ENCODE measurements around the gene DCTN3. TPM values are rescaled to one million over a fixed set of nuclear protein-coding genes. Genes with fewer than 3 reads are reported as not detected.

The DCTN3 gene
- total RNA-seq, 1 experiment from 2014 or later, result 27.5 TPM

- H3K27ac Mint-ChIP-seq, result no peak overlapping the region
- no peak overlapping the region for H3K4me3 Mint-ChIP-seq
- no peak for DNase-seq (ENCODE audit: low spot score)
- ChIA-PET CTCF (interaction anchor here (1.1 to 4.5 kb wide), 6 partner anchors 9 to 183 kb away, joined by 3 to 22 read pairs (median 14); no protein-coding TSS in a partner anchor), POLR2A (no interaction called here)
- peaks cover 92% of the 10 kb centered on the region for H3K27me3 Mint-ChIP-seq (ENCODE audit: low read depth)
- no peaks in the 10 kb centered on the region for H3K9me3 Mint-ChIP-seq
- peaks cover 34% of the 10 kb centered on the region for H3K4me1 Mint-ChIP-seq
- TF ChIP-seq, protein P1, sequence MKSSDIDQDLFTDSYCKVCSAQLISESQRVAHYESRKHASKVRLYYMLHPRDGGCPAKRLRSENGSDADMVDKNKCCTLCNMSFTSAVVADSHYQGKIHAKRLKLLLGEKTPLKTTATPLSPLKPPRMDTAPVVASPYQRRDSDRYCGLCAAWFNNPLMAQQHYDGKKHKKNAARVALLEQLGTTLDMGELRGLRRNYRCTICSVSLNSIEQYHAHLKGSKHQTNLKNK (CRISPR knock-in tag; IDR thresholded peaks at IDR 0.05), result no peak
- TF ChIP-seq, protein P2, sequence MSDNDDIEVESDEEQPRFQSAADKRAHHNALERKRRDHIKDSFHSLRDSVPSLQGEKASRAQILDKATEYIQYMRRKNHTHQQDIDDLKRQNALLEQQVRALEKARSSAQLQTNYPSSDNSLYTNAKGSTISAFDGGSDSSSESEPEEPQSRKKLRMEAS (CRISPR knock-in tag; IDR thresholded peaks at IDR 0.05), result no peak
- TF ChIP-seq, protein P3, sequence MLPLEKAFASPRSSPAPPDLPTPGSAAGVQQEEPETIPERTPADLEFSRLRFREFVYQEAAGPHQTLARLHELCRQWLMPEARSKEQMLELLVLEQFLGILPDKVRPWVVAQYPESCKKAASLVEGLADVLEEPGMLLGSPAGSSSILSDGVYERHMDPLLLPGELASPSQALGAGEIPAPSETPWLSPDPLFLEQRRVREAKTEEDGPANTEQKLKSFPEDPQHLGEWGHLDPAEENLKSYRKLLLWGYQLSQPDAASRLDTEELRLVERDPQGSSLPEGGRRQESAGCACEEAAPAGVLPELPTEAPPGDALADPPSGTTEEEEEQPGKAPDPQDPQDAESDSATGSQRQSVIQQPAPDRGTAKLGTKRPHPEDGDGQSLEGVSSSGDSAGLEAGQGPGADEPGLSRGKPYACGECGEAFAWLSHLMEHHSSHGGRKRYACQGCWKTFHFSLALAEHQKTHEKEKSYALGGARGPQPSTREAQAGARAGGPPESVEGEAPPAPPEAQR (CRISPR knock-in tag; IDR thresholded peaks at IDR 0.05), result no peak
- TF ChIP-seq NFATC4 (CRISPR knock-in tag; IDR thresholded peaks at IDR 0.05) (no peak), EMX1 (CRISPR knock-in tag; IDR thresholded peaks at IDR 0.05) (no peak), JAZF1 (CRISPR knock-in tag; IDR thresholded peaks at IDR 0.05) (no peak), JUN (CRISPR knock-in tag; IDR thresholded peaks at IDR 0.05) (no peak), CBFB (CRISPR knock-in tag; IDR thresholded peaks at IDR 0.05; ENCODE audit: low read depth) (no peak), NR1H2 (CRISPR knock-in tag; IDR thresholded peaks at IDR 0.05) (no peak), ZBTB43 (CRISPR knock-in tag; IDR thresholded peaks at IDR 0.05) (no peak), MYBL2 (CRISPR knock-in tag; IDR thresholded peaks at IDR 0.05) (no peak)
- TF ChIP-seq, protein P4, sequence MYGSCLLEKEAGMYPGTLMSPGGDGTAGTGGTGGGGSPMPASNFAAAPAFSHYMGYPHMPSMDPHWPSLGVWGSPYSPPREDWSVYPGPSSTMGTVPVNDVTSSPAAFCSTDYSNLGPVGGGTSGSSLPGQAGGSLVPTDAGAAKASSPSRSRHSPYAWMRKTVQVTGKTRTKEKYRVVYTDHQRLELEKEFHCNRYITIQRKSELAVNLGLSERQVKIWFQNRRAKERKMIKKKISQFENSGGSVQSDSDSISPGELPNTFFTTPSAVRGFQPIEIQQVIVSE (CRISPR knock-in tag; IDR thresholded peaks at IDR 0.05; ENCODE audit: borderline replicate concordance), result no peak
- ATAC-seq, result no peak
- no peaks in the 10 kb centered on the region for H3K36me3 Mint-ChIP-seq
These were observed 33.0 kb downstream of the DCTN3 start for GRCh38 chr9:34587271-34587670.

GRCh38 chr9:34585946-34586669 is 34.2 kb downstream of the DCTN3 start:
- POLR2A ChIA-PET, result no interaction called here

More at GRCh38 chr9:34585946-34586669, 34.2 kb downstream of the DCTN3 start:
- H3K36me3 Mint-ChIP-seq, result no peaks in the 10 kb centered on the region
- H3K27ac Mint-ChIP-seq, result no peak overlapping the region
- H3K9me3 Mint-ChIP-seq, result no peaks in the 10 kb centered on the region
- DNase-seq (ENCODE audit: low spot score), result no peak
- ATAC-seq, result no peak
- H3K4me3 Mint-ChIP-seq, result no peak overlapping the region
- TF ChIP-seq, protein P4 (CRISPR knock-in tag; IDR thresholded peaks at IDR 0.05; ENCODE audit: borderline replicate concordance), result no peak
- TF ChIP-seq PRRX2 (CRISPR knock-in tag; IDR thresholded peaks at IDR 0.05), result no peak
- TF ChIP-seq ZNF317 (CRISPR knock-in tag; IDR thresholded peaks at IDR 0.05; ENCODE audit: borderline replicate concordance, low read depth), result no peak
- no peak for TF ChIP-seq ETV6 (CRISPR knock-in tag; IDR thresholded peaks at IDR 0.05)
- TF ChIP-seq ZNF416 (CRISPR knock-in tag; IDR thresholded peaks at IDR 0.05), result no peak
- TF ChIP-seq ZNF121 (CRISPR knock-in tag; IDR thresholded peaks at IDR 0.05), result no peak
- no peak for TF ChIP-seq FOXP1 (CRISPR knock-in tag; IDR thresholded peaks at IDR 0.05; ENCODE audit: borderline replicate concordance)
- TF ChIP-seq SMAD4 (CRISPR knock-in tag; IDR thresholded peaks at IDR 0.05), result no peak
- TF ChIP-seq, protein P5, sequence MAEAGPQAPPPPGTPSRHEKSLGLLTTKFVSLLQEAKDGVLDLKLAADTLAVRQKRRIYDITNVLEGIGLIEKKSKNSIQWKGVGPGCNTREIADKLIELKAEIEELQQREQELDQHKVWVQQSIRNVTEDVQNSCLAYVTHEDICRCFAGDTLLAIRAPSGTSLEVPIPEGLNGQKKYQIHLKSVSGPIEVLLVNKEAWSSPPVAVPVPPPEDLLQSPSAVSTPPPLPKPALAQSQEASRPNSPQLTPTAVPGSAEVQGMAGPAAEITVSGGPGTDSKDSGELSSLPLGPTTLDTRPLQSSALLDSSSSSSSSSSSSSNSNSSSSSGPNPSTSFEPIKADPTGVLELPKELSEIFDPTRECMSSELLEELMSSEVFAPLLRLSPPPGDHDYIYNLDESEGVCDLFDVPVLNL (CRISPR knock-in tag; IDR thresholded peaks at IDR 0.05; ENCODE audit: borderline replicate concordance, low read depth), result no peak
- TF ChIP-seq USF1 (CRISPR knock-in tag; IDR thresholded peaks at IDR 0.05), result no peak
- no peak for TF ChIP-seq ZNF396 (CRISPR knock-in tag; IDR thresholded peaks at IDR 0.05; ENCODE audit: borderline replicate concordance)
- TF ChIP-seq ZNF423 (CRISPR knock-in tag; IDR thresholded peaks at IDR 0.05), result no peak
- CTCF ChIA-PET, result interaction anchor here (0.8 to 4.5 kb wide), 6 partner anchors 17 to 182 kb away, joined by 3 to 22 read pairs (median 4); no protein-coding TSS in a partner anchor
- H3K27me3 Mint-ChIP-seq (ENCODE audit: low read depth), result peaks cover 91% of the 10 kb centered on the region
- H3K4me1 Mint-ChIP-seq, result peaks cover 30% of the 10 kb centered on the region
